Measurements from ENCODE around the gene NPHP4.
"Not testable (repeated sequence)": the region's sequence is repeated elsewhere in the genome, so short reads cannot be mapped to it uniquely, and the experiment has no call there.

GRCh38 chr1:5893699-5894278 lies 98.4 kb downstream of the NPHP4 start:
- peak in 1 of 2 donors; percentile 19 for TF ChIP-seq CTCF (IDR thresholded peaks at IDR 0.05; ENCODE audit: extremely low read depth in 1 of 2, insufficient read depth in 1 of 2, low read depth in 1 of 2, low read length in 2 of 2)
- TF ChIP-seq EZH2 (IDR thresholded peaks at IDR 0.05; ENCODE audit: borderline replicate concordance, low read depth, low read length, severe bottlenecking); POLR2A (IDR thresholded peaks at IDR 0.05; ENCODE audit: low read depth, low read length); POLR2AphosphoS5 (IDR thresholded peaks at IDR 0.05; ENCODE audit: insufficient read depth, low read depth, low read length); MYC (IDR thresholded peaks at IDR 0.05; ENCODE audit: low read depth, low read length); FOS (IDR thresholded peaks at IDR 0.05; ENCODE audit: borderline replicate concordance, insufficient read depth, low read length); GATA2 (IDR thresholded peaks at IDR 0.05; ENCODE audit: insufficient read depth, insufficient read length, low read depth, low read length); MAX (IDR thresholded peaks at IDR 0.05; ENCODE audit: insufficient read depth, insufficient read length); JUN (IDR thresholded peaks at IDR 0.05; ENCODE audit: borderline replicate concordance, insufficient read depth, insufficient read length, low read depth): not testable (repeated sequence)

All from endothelial cell of umbilical vein (primary cell).